HepG2 (cell line): ENCODE measurements around the gene FAM228B. TPM values are rescaled to one million over a fixed set of nuclear protein-coding genes. Genes with fewer than 3 reads are reported as not detected.

Experiments
- AGO1 ChIP-seq: fragments of 200-400 bp; formaldehyde crosslinking; IDR thresholded peaks from 2 replicates; pipeline ENCODE4 v1.6.1; 2017; ENCODE audit warnings: mild to moderate bottlenecking, low read depth, low read length, moderate library complexity; ENCODE audit not compliant: poor library complexity, severe bottlenecking
- ARHGAP35 ChIP-seq: sonication (generic); formaldehyde crosslinking; IDR thresholded peaks from 2 replicates; pipeline ENCODE4 v1.9.0; 2022; ENCODE audit warnings: mild to moderate bottlenecking, inconsistent platforms, moderate library complexity, missing genetic modification reagents, borderline replicate concordance
- ARID2 ChIP-seq: sonication (generic); formaldehyde crosslinking; IDR thresholded peaks from 2 replicates; pipeline ENCODE4 v1.8.1; 2022; ENCODE audit warnings: mild to moderate bottlenecking, missing genetic modification reagents, borderline replicate concordance
- CEBPG ChIP-seq: IDR thresholded peaks from 2 replicates; pipeline ENCODE4 v1.6.1; 2016
- CENPX ChIP-seq: sonication (generic); formaldehyde crosslinking; IDR thresholded peaks from 2 replicates; pipeline ENCODE4 v1.9.0; 2021; ENCODE audit warnings: mild to moderate bottlenecking, missing genetic modification reagents, moderate library complexity
- KLF11 ChIP-seq: IDR thresholded peaks from 2 replicates; pipeline ENCODE4 v1.6.1; 2016; ENCODE audit warnings: missing compliant biosample characterization
- MTF2 ChIP-seq: sonication (generic); formaldehyde crosslinking; IDR thresholded peaks from 2 replicates; pipeline ENCODE4 v1.5.0; 2020; ENCODE audit warnings: missing genetic modification reagents, borderline replicate concordance
- PCBP1 ChIP-seq: fragments of 200-400 bp; formaldehyde crosslinking; IDR thresholded peaks from 2 replicates; pipeline ENCODE4 v1.6.1; 2017; ENCODE audit warnings: mild to moderate bottlenecking, low read depth, low read length, borderline replicate concordance
- RELA ChIP-seq: sonication (generic); formaldehyde crosslinking; IDR thresholded peaks from 2 replicates; pipeline ENCODE4 v1.4.0; 2020; ENCODE audit warnings: missing genetic modification reagents
- TP53 ChIP-seq: sonication (generic); formaldehyde crosslinking; conservative IDR thresholded peaks from 2 replicates; pipeline ENCODE4 v1.4.0; 2020; ENCODE audit warnings: missing genetic modification reagents
- ZNF354B ChIP-seq: sonication (generic); formaldehyde crosslinking; IDR thresholded peaks from 2 replicates; pipeline ENCODE4 v1.8.0; 2022; ENCODE audit warnings: mild to moderate bottlenecking, missing genetic modification reagents
- ZNF382 ChIP-seq: sonication (generic); formaldehyde crosslinking; IDR thresholded peaks from 2 replicates; pipeline ENCODE4 v1.5.0; 2020; ENCODE audit warnings: missing genetic modification reagents, mild to moderate bottlenecking, borderline replicate concordance
- ZNF414 ChIP-seq: sonication (generic); formaldehyde crosslinking; IDR thresholded peaks from 2 replicates; pipeline ENCODE4 v1.5.0; 2020; ENCODE audit warnings: missing genetic modification reagents
- ZNF460 ChIP-seq: sonication (generic); formaldehyde crosslinking; IDR thresholded peaks from 2 replicates; pipeline ENCODE4 v1.5.1; 2020; ENCODE audit warnings: missing genetic modification reagents, mild to moderate bottlenecking, borderline replicate concordance
- ZNF484 ChIP-seq: sonication (generic); formaldehyde crosslinking; IDR thresholded peaks from 2 replicates; pipeline ENCODE4 v1.5.1; 2020; ENCODE audit warnings: mild to moderate bottlenecking, low read depth, missing genetic modification reagents, borderline replicate concordance
- ZNF513 ChIP-seq: sonication (generic); formaldehyde crosslinking; conservative IDR thresholded peaks from 2 replicates; pipeline ENCODE4 v1.5.0; 2020; ENCODE audit warnings: missing genetic modification reagents
- ZNF543 ChIP-seq: sonication (generic); formaldehyde crosslinking; IDR thresholded peaks from 2 replicates; pipeline ENCODE4 v1.4.0; 2020; ENCODE audit warnings: mild to moderate bottlenecking, missing genetic modification reagents
- polyA plus RNA-seq, 8 experiments: library from polyadenylated mRNA; depleted of rRNA in 3 of 8; stranded (reverse) in 7 of 8; unstranded in 1 of 8; fragments of >200 nt; fragmentation: Illumina TruSeq in 4 of 8; extraction: Trizol in 4 of 8; gene quantifications; 2 replicates each; pipeline versions ENCODE4 v1.2.1 to v1.2.3, GENCODE V29; 2011 to 2016; ENCODE audit warnings: low read depth in 4 of 8, missing spikeins in 1 of 8, mixed read lengths in 1 of 8; ENCODE audit not compliant: insufficient read depth in 1 of 8
- total RNA-seq, 5 experiments: library from RNA; depleted of rRNA; stranded (reverse); fragments of >200 nt; fragmentation: Illumina TruSeq; extraction: Trizol; gene quantifications; 2 replicates each; pipeline ENCODE4 v1.2.3, GENCODE V29; 2016; ENCODE audit warnings: low read depth in 1 of 5
- TF ChIP-seq, protein P1 (sequence below): sonication (generic); formaldehyde crosslinking; IDR thresholded peaks from 2 replicates; pipeline ENCODE4 v1.5.1; 2020; ENCODE audit warnings: missing genetic modification reagents, mild to moderate bottlenecking, borderline replicate concordance
- TF ChIP-seq, protein P2 (sequence below): sonication (generic); formaldehyde crosslinking; IDR thresholded peaks from 2 replicates; pipeline ENCODE4 v1.8.1; 2022; ENCODE audit warnings: low read depth, mild to moderate bottlenecking, missing genetic modification reagents

The FAM228B gene
- total and polyA plus RNA-seq, 2 of the 13 experiments (the other 11 are each of a cell fraction or from before 2014, with no cell fraction given) = 0.79 to 1.1 TPM

DNA sequence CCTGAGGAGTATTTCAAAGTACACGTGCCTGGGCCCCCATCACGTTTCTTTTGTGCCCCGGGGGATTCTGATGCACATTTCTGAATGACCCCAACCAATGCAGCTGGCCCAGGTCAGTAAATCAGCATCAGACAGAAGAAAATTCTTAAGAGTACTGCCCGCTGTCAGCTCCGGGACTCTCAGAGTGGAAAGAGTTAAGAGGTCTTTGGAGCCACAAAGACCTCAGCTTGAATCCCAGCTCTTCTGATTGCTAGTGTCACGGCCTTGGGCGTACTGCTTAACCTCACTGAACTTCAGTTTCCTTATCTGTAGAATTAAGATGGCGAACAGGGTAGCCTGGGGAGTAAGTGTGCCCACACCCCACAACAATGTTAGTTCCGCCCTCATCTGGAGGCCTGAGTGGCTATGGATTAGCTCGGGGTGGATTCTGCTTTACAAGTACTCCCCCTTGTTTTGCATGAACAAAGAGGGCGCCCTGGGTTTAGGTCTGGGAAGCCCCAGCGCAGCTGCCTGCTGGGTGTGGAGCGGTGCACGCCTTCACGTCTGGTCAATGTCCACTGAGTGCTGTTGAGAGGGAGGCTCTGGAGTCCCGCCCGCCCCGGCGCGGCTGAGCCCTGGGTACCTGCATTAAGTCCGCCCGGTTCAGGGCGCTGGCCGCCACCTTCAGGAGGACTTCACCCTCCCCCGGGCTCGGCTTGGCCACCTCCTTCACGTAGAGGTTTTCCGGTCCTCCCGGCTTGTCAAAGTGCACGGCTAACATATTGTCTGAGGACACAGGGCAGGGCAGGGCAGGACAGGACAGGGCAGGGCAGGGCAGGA is 39.5 kb upstream of the FAM228B start (continued):
- TF ChIP-seq, protein P1, sequence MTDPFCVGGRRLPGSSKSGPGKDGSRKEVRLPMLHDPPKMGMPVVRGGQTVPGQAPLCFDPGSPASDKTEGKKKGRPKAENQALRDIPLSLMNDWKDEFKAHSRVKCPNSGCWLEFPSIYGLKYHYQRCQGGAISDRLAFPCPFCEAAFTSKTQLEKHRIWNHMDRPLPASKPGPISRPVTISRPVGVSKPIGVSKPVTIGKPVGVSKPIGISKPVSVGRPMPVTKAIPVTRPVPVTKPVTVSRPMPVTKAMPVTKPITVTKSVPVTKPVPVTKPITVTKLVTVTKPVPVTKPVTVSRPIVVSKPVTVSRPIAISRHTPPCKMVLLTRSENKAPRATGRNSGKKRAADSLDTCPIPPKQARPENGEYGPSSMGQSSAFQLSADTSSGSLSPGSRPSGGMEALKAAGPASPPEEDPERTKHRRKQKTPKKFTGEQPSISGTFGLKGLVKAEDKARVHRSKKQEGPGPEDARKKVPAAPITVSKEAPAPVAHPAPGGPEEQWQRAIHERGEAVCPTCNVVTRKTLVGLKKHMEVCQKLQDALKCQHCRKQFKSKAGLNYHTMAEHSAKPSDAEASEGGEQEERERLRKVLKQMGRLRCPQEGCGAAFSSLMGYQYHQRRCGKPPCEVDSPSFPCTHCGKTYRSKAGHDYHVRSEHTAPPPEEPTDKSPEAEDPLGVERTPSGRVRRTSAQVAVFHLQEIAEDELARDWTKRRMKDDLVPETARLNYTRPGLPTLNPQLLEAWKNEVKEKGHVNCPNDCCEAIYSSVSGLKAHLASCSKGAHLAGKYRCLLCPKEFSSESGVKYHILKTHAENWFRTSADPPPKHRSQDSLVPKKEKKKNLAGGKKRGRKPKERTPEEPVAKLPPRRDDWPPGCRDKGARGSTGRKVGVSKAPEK (CRISPR knock-in tag) = no peak; the same call in 1 of the 2 replicates
- TF ChIP-seq ZNF382 (CRISPR knock-in tag) = no peak
- TF ChIP-seq ZNF460 (CRISPR knock-in tag) = peak; percentile 89; the same call in 1 of the 2 replicates
- no peak; the same call in 1 of the 2 replicates for TF ChIP-seq ARID2 (CRISPR knock-in tag)
- TF ChIP-seq ZNF484 (CRISPR knock-in tag) = peak; percentile 6; the same call in 1 of the 2 replicates
- TF ChIP-seq ARHGAP35 (CRISPR knock-in tag) = peak; percentile 93
- TF ChIP-seq ZNF354B (CRISPR knock-in tag) = no peak; the same call in 1 of the 2 replicates
- TF ChIP-seq CEBPG (CRISPR knock-in tag) = peak; percentile 57
- TF ChIP-seq MTF2 = peak; percentile 69; the same call in 1 of the 2 replicates
- peak; percentile 76 for TF ChIP-seq AGO1
- TF ChIP-seq PCBP1 = no peak; the same call in 1 of the 2 replicates
- TF ChIP-seq KLF11 (CRISPR knock-in tag) = 0 out of 2 replicates have a peak, but pooled peaks have one; percentile 74
- TF ChIP-seq TP53 (CRISPR knock-in tag) = no peak
- 0 out of 2 replicates have a peak, but pooled peaks have one; percentile 71 for TF ChIP-seq RELA (CRISPR knock-in tag)
- TF ChIP-seq, protein P2, sequence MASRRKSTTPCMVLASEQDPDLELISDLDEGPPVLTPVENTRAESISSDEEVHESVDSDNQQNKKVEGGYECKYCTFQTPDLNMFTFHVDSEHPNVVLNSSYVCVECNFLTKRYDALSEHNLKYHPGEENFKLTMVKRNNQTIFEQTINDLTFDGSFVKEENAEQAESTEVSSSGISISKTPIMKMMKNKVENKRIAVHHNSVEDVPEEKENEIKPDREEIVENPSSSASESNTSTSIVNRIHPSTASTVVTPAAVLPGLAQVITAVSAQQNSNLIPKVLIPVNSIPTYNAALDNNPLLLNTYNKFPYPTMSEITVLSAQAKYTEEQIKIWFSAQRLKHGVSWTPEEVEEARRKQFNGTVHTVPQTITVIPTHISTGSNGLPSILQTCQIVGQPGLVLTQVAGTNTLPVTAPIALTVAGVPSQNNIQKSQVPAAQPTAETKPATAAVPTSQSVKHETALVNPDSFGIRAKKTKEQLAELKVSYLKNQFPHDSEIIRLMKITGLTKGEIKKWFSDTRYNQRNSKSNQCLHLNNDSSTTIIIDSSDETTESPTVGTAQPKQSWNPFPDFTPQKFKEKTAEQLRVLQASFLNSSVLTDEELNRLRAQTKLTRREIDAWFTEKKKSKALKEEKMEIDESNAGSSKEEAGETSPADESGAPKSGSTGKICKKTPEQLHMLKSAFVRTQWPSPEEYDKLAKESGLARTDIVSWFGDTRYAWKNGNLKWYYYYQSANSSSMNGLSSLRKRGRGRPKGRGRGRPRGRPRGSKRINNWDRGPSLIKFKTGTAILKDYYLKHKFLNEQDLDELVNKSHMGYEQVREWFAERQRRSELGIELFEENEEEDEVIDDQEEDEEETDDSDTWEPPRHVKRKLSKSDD (CRISPR knock-in tag) = 0 out of 2 replicates have a peak, but pooled peaks have one; percentile 54
- no peak; the same call in none of the 2 replicates for TF ChIP-seq ZNF414 (CRISPR knock-in tag)
- no peak for TF ChIP-seq CENPX
- TF ChIP-seq ZNF543 (CRISPR knock-in tag) = peak; percentile 90; the same call in 1 of the 2 replicates
- no peak for TF ChIP-seq ZNF513 (CRISPR knock-in tag)
